Measurements from ENCODE around the gene GOLIM4. TPM values are rescaled to one million over a fixed set of nuclear protein-coding genes. Genes with fewer than 3 reads are reported as not detected.
"Not testable (repeated sequence)": the region's sequence is repeated elsewhere in the genome, so short reads cannot be mapped to it uniquely, and the experiment has no call there.

The GOLIM4 gene
- total RNA-seq, 2 donors from 2014 or later: 1.6 to 4.2 TPM

DNA sequence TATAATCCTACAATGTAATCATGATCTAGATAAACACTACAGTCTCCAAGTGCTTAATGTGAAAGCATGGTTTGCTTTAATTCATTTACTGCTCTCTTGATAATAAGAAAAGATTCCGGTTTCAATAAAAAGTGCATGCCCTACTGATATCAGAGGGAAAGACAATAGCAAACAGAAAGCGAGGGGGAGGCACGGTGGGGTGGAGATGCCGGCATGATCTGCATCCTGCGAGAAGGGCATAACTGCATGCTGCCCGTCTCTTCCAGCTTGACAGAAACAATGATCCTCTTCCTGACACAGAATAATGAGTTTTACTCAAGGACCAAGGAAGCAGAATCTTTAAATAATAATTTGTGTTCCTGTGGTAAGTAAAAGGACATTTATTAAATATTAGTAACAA lies 51.7 kb downstream of the GOLIM4 start:
- DNase-seq (ENCODE audit: low spot score in 2 of 2) (no peak), ATAC-seq (no peak)
- Mint-ChIP-seq H3K27ac (no peak overlapping the region), H3K36me3 (no peaks in the 10 kb centered on the region), H3K9me3 (no peaks in the 10 kb centered on the region)

DNA sequence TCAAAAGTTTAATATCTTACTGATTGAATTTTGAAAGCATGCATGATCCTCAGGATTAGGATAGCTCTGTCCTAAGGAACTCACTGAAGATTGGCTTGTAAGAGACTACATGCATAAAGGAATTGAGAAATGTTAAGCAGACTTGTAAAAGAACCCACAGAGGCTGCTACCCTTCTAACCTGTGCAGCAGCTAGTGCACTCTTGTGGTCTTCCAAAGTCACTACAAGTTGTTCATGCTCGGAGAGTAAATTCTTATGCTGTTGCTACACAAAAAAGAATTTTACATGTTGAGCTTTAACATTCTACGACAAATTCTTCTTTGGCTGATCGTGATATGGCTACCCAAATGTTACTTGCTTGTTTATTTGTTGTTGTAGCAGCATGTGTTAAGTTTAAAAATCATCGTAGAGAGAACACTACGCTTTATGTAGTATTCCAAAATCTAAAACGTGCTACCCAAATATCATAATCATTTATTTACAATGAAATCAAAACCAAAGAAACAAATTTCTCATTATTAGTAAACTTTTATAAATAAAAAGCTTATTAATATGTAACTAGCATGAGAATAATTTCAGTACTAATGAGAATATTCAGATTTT lies 55.0 kb downstream of the GOLIM4 start:
- no peak for DNase-seq (ENCODE audit: low spot score in 2 of 2)
- Mint-ChIP-seq H3K27ac (no peak overlapping the region), H3K36me3 (no peaks in the 10 kb centered on the region), H3K9me3 (no peaks in the 10 kb centered on the region)
- ATAC-seq: peak in 1 of 2 donors; percentile 63

DNA sequence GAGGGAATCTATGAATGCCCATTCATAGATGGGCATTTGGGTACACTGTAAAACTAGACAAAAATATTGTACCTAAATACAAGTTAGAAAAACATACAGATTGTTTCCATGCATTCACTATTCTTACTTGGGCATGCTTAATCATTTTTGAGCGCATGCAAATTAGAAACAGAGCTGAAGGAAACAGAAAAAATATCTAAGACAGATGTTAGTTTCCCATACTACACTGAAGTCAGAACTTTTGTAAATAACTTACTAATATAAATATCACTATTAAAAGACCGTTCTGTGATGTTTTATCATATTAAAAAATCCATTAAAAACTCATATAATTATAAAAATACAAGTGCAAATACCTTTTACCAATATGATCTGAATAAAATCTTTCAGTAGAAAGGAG lies 58.7 kb downstream of the GOLIM4 start:
- Mint-ChIP-seq H3K36me3 (peaks cover 0 to 4% of the 10 kb centered on the region in 2 donors), H3K9me3 (no peaks in the 10 kb centered on the region), H3K27ac (no peak overlapping the region)
- ATAC-seq: no peak
- DNase-seq (ENCODE audit: low spot score in 2 of 2): no peak

GRCh38 chr3:168036619-168037018 lies 59.1 kb downstream of the GOLIM4 start:
- Mint-ChIP-seq H3K36me3 (peaks cover 0 to 4% of the 10 kb centered on the region in 2 donors), H3K9me3 (no peaks in the 10 kb centered on the region), H3K27ac (no peak overlapping the region)
- no peak for ATAC-seq
- DNase-seq (ENCODE audit: low spot score in 2 of 2): no peak

DNA sequence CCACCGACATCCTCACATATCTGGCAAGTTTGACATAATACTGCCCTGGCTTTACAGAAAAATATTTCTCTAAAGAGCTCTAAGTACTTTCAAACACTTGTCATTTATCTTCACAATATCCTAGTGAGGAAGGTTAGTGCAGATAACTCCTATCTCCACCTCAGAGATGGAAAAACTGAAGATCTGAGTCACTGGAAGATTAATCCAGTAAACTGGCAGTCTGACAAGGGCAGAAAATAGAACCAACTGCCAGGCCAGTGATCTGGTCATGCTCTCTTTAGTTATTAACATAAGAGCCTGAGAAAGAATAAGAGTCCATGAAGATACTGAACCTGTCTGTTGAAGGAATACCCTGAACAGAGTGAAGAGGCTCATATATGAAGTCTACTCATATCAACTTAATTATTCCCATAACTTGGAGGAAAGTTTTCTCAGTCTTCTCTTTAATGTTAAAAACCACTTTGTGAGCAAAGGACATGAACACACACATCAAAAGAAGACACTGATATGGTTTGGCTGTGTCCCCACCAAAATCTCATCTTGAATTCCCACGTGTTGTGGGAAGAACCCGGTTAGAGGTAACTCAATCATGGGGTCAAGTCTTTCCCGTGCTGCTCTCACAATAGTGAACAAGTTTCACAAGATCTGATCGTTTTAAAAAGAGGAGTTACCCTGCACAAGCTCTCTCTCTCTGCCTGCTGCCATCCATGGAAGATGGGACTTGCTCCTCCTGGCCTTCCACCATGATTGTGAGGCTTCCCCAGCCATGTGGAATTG lies 61.4 kb downstream of the GOLIM4 start:
- H3K36me3 Mint-ChIP-seq: peaks cover 0 to 4% of the 10 kb centered on the region in 2 donors
- H3K27ac Mint-ChIP-seq: no peak overlapping the region
- no peaks in the 10 kb centered on the region for H3K9me3 Mint-ChIP-seq
- ATAC-seq (no peak), DNase-seq (ENCODE audit: low spot score in 2 of 2) (no peak)

DNA sequence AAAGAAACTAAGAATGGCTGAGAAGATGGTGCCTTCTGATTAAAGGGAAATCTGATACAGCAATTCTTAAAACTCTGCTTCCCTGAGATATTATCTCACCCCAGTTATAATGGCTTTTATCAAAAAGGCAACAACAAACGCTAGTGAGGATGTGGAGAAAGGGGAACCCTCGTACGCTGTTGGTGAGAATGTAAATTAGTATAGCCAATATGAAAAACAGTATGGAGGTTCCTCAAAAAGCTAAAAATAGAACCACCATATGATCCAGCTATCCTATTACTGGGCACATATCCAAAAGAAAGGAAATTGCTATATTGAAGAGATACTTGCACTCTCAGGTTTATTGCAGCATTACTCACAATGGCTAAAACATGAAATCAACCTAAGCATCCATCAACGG lies 65.1 kb downstream of the GOLIM4 start:
- Mint-ChIP-seq H3K9me3 (no peaks in the 10 kb centered on the region), H3K36me3 (peaks cover 0 to 4% of the 10 kb centered on the region in 2 donors), H3K27ac (no peak overlapping the region)
- no peak for ATAC-seq
- DNase-seq (ENCODE audit: low spot score in 2 of 2): no peak

GRCh38 chr3:168029705-168030104 lies 66.0 kb downstream of the GOLIM4 start:
- ATAC-seq (no peak), DNase-seq (ENCODE audit: low spot score in 2 of 2) (no peak)
- H3K27ac Mint-ChIP-seq: no peak overlapping the region
- H3K9me3 Mint-ChIP-seq: peaks cover 0 to 6% of the 10 kb centered on the region in 2 donors
- H3K36me3 Mint-ChIP-seq: peaks cover 0 to 4% of the 10 kb centered on the region in 2 donors

GRCh38 chr3:168028086-168028485 lies 67.6 kb downstream of the GOLIM4 start:
- ATAC-seq (no peak), DNase-seq (ENCODE audit: low spot score in 2 of 2) (no peak)
- Mint-ChIP-seq H3K27ac (no peak overlapping the region), H3K36me3 (peaks cover 0 to 4% of the 10 kb centered on the region in 2 donors), H3K9me3 (peaks cover 0 to 6% of the 10 kb centered on the region in 2 donors)

DNA sequence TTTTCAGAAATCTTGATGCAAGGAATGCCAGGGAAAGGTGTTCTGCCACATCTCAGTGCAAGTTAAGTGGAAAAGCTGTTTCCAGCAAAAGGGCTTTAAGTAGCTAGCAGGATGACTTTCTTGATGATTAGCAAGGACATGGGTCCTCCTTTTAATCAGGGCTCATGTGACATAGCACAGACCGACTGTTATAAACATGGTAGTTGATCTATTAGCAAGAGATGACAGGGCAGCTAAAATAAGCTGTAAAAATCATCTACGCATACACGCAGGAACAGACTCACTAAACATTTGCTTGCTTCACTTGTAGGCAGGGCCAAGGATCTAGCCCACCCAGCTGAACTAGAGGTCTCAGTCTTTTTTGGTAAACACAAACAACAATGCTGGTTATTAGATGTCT lies 69.0 kb downstream of the GOLIM4 start:
- ATAC-seq (no peak), DNase-seq (ENCODE audit: low spot score in 2 of 2) (no peak)
- Mint-ChIP-seq H3K27ac (no peak overlapping the region), H3K36me3 (peaks cover 0 to 7% of the 10 kb centered on the region in 2 donors), H3K9me3 (peaks cover 0 to 6% of the 10 kb centered on the region in 2 donors)

DNA sequence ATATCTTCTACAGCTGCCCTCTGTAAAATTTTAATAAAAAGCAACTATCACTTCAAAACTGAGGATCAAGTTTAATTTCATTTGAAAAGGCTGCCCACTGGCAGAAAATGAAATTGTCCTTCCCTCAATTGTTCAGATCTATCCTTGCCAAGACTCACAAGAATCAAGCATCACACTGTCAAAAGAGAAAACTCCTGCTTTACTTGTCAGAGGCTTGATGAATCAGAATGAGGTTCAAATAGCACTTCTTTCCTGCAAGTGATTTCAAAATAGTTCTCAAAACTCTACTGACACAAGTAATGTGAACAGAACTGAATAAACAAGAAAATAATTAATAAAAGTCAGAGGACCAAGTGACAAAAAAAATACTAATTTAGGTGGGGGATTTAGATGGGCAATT lies 70.6 kb downstream of the GOLIM4 start:
- no peak for DNase-seq (ENCODE audit: low spot score in 2 of 2)
- H3K9me3 Mint-ChIP-seq: peaks cover 0 to 6% of the 10 kb centered on the region in 2 donors
- ATAC-seq: peak in 1 of 2 donors; percentile 30
- H3K27ac Mint-ChIP-seq: peak overlapping the region; percentile 0 to 84
- H3K36me3 Mint-ChIP-seq: peaks cover 0 to 8% of the 10 kb centered on the region in 2 donors

DNA sequence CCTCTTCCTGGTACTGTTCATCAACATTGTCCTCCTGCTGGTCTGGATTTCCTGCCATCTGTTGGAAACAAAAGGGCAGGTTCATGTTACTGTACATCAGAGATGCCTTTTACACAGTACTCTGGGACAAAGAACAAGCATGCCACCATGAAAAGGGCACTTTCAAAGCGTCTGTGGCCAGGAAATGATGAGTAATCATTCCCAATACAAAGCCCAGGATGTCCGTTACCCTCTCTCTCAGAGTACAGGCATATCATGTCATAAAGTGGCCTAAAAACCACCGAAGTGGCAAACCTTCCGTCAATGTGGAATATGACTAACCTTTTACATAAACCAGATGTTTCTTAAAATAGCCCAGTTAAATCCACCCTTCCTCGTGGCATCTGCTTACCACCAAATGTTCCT lies 71.2 kb downstream of the GOLIM4 start:
- peak; percentile 94 to 96 for ATAC-seq
- H3K36me3 Mint-ChIP-seq: peaks cover 0 to 8% of the 10 kb centered on the region in 2 donors
- peak in 1 of 2 donors; percentile 5 for DNase-seq (ENCODE audit: low spot score in 2 of 2)
- peaks cover 0 to 6% of the 10 kb centered on the region in 2 donors for H3K9me3 Mint-ChIP-seq
- peak overlapping the region in 1 of 2 donors; percentile 84 for H3K27ac Mint-ChIP-seq

DNA sequence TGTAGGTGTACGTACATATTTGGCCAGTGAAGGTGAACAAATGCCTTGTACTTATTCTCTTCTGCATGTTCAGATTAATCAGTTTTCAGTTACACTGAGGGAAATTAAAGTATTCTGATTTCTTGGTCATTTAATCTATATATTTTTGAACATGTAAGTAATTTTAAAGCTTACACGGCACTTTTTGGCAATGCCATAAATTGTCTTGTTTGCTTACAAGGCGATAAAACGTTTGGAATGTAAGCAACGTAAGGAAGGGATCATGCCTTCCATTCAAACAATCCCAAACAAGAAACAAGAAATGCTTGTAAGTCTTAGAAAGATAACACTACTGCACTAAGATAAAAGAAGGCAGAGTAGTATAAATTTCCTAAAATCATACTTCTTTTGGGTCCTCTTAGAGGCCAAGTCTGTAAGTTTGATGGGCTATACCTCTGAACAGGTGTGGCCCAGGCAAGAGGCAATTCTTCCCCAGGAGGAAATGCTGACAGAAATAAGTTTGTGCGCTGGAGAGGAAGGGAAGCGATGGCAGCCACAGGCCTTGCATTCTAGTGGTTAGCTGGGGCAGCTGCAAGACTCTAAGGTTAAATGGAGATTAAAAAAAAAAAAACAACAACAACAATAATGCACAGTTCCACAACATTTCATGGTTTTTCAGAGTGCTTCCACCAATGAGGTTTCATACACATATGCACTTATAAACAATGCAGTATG lies 73.8 kb downstream of the GOLIM4 start:
- Mint-ChIP-seq H3K9me3 (peaks cover 0 to 6% of the 10 kb centered on the region in 2 donors), H3K36me3 (peaks cover 0 to 8% of the 10 kb centered on the region in 2 donors), H3K27ac (no peak overlapping the region)
- ATAC-seq (no peak), DNase-seq (ENCODE audit: low spot score in 2 of 2) (no peak)

- not testable (repeated sequence) for H3K9me3 Mint-ChIP-seq; H3K36me3 Mint-ChIP-seq; ATAC-seq; H3K27ac Mint-ChIP-seq; DNase-seq (ENCODE audit: low spot score in 2 of 2)
Measured at GRCh38 chr3:168011280-168011679, 84.4 kb downstream of the GOLIM4 start.

DNA sequence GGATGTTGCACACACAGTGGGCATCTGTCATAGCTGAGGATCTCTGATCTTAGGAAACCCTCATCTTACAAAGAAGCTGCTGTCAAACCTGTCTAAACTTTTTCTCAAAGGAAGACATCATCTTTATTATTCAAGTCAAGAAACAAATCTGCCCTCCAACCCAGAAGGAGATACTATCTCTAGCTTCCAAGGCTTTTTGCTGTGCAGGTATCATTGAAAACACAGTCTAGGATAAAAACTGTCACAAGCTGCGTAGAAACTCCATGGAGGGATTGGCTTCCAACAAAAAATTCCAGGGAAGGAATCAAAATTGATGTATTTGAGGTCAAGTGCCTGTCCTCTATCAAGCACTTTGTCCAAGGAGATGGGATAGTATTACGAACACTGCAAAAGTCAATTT lies 89.1 kb downstream of the GOLIM4 start:
- no peak overlapping the region for H3K27ac Mint-ChIP-seq
- H3K36me3 Mint-ChIP-seq: no peaks in the 10 kb centered on the region

GRCh38 chr3:168003911-168004310 lies 91.8 kb downstream of the GOLIM4 start:
- Mint-ChIP-seq H3K27ac (no peak overlapping the region), H3K36me3 (no peaks in the 10 kb centered on the region), H3K9me3 (peaks cover 0 to 5% of the 10 kb centered on the region in 2 donors)
- ATAC-seq (no peak), DNase-seq (ENCODE audit: low spot score in 2 of 2) (no peak)

More for the DNA sequence above, 89.1 kb downstream of the GOLIM4 start:
- DNase-seq (ENCODE audit: low spot score in 2 of 2) (no peak), ATAC-seq (no peak)
- peaks cover 0 to 5% of the 10 kb centered on the region in 2 donors for H3K9me3 Mint-ChIP-seq

- Mint-ChIP-seq H3K36me3 (no peaks in the 10 kb centered on the region), H3K9me3 (peaks cover 0 to 5% of the 10 kb centered on the region in 2 donors), H3K27ac (no peak overlapping the region)
- peak in 1 of 2 donors; percentile 82 for ATAC-seq
- DNase-seq (ENCODE audit: low spot score in 2 of 2): no peak
Measured at GRCh38 chr3:168002786-168003368, 92.8 kb downstream of the GOLIM4 start.

GRCh38 chr3:168001244-168001643 lies 94.5 kb downstream of the GOLIM4 start:
- ATAC-seq (no peak), DNase-seq (ENCODE audit: low spot score in 2 of 2) (no peak)
- H3K36me3 Mint-ChIP-seq: no peaks in the 10 kb centered on the region
- H3K9me3 Mint-ChIP-seq: no peaks in the 10 kb centered on the region
- H3K27ac Mint-ChIP-seq: no peak overlapping the region

All from activated naive CD4-positive, alpha-beta T cell treated with anti-CD3 and anti-CD28 coated beads, Interleukin-2, amount 50 U/mL, for 72 hours (primary cell).